Activated T-cell treated with anti-CD3 and anti-CD28 coated beads for 48 hours (primary cell): ENCODE results near the gene EIPR1.

ENCODE experiments used
- DNase-seq: peaks from one replicate; pipeline ENCODE4 v3.0.0-alpha.2; 2020; ENCODE audit warnings: low read depth

Gene EIPR1

GRCh38 chr2:3267869-3268704 is 109.5 kb downstream of the EIPR1 start:
- DNase-seq: no peak

DNA sequence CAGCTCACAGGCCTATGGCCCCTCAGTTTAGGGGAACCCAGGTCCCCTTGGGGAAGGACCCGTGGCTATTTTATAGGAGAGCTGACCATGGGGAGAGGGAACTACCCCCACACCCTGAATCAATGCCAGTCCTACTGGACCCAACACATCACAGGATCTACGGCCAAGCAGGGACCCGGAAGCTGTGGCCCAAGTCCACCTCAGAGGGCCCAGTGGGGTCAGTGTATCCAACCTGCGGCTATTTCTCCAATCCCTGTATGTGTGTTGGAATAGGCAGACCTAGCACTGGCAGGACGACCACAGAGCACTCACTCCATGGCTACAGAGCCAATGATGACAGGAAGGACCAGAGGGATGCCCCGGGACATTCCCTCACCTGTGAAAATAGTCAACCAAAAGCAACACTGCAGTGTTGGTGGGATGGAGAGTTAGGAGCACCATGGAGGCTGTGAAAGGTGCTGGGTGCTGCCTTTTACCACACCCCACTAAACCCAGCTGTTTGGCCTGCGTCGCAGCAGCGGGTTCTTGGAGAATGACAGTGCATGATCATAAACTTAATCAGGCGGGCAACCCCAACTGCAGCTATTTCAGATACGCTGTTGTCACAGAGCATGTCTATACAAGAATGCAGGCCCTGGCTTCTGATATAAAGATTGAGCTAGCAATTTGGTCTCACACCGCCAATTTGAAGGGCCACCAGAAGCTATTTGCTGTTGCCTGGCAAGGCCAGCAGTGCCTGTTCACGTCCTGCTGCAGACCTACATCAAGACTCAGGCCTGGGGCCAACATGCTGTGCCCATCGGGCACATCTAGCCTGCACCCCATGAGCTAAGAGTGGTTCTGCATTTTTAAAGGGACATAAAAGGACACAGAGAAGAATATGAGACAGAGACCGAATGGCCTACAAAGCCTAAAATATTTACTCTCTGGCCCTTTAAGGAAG is 110.4 kb downstream of the EIPR1 start:
- DNase-seq: no peak

- no peak for DNase-seq
Observed at GRCh38 chr2:3265981-3266924, 111.4 kb downstream of the EIPR1 start.

- no peak for DNase-seq
Observed at GRCh38 chr2:3265471-3265870, 112.1 kb downstream of the EIPR1 start.

DNA sequence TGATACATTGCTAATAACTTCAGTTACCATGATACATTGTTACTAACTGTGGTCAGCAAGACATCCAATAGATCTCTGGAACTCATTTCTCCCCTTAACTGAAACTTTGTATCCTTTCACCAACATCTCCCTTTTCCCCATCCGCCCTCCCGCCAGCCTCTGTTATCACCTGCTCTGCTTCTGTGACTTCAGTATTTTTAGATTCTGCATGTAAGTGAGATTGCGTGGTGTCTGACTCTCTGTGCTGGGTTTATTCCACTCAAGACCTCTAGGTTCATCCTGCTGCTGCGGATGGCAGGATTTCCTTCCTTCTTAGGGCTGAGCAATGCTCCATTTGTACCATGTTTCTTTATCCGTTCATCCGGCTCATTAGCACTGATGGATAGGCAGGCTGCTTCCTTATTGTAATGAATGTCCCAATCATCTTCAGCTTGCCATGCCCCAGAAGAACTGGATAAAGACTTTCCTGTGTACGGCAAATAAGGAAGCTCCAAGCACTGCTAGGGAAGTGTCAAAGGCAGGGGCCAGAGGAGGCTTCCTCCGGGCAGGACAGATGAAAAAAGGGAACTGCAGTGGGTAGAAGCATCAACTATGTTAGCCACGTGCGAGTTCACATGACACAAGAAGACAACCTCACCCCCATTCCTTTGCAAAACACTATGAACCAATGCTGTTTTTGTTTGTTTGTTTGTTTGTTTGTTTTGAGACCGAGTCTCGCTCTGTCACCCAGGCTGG is 113.4 kb downstream of the EIPR1 start:
- no peak for DNase-seq

DNA sequence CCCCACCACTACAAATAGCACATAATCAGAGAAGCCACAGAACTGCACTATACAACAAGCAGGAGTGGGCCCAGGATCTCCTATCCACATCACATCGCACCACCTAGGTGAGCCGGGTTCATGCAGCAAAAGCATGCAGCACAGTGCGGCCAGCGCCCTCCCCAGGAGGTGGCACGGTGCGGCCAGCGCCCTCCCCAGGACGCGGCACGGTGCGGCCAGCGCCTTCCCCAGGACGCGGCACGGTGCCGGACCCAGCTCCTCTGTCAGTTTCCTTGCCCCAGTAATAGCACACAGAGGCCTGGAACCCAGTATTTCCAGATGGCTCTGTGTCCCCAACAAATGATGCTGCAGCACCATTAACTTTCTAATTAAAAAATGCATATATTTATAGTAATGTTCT is 114.1 kb downstream of the EIPR1 start:
- DNase-seq: no peak

DNA sequence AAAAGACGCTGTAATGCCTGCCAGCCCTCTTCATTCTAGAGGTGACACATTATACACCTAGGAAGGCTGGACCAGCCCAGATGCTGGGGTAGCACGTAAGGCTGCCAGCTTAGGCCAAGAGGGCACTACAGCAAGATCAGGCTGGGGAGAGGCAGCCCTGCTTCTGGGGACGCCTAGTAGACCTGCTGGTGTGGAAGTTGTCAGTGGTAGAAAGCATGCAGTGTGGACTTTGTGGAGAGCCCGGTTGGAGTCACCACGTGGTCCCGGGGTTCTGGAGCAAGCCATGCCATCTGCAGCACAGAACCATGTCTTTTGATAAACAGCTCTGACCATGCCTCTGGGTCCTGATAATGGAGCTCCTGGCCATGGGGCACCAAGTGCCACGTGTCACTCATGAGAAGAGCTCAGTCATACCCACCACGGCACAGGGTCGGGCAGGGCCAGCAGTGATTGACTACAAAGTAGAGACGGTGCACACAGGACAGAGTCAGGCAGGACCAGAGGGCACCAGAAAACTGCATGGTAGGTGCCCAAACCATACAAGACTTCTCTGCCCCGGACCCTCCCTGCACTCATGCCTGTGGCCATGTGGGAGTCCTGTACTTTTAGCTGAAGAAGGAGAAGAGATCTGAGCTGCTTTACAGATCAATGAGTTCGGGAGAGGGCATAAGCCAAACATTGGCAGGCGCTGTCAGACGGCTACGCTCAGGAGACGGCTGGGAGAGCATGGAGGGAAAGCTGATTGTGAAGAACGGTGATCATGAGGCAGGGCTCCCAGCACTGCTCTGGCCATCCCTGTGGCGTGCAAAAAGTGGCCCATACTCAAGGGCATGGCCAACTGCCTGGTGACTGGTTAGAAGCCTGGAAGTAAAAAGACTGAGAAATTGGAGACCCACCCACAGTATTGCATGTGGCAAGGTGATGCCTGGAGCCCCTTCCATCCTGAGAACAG is 114.9 kb downstream of the EIPR1 start:
- DNase-seq: no peak

GRCh38 chr2:3261511-3261910 is 116.1 kb downstream of the EIPR1 start:
- DNase-seq: no peak

GRCh38 chr2:3260959-3261358 is 116.7 kb downstream of the EIPR1 start:
- no peak for DNase-seq

DNA sequence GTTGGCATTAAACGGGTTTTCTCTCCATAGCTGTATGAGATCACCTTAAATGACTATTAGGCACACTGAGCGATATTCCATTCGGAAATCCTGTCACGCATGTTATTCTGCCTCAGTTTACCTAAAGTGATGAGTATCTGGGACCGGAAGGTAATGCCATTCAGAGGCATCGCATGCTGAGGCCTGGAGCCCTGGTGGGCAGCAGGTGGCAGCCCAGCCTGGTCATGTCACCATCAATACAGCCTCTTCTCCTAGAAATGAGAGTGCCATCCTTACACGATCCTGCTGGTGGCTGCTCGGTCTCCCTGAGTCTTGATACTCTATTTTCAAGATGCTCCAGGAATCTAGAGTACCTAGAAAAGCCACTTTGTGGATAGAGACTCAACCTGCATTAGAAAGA is 119.8 kb downstream of the EIPR1 start:
- no peak for DNase-seq

DNA sequence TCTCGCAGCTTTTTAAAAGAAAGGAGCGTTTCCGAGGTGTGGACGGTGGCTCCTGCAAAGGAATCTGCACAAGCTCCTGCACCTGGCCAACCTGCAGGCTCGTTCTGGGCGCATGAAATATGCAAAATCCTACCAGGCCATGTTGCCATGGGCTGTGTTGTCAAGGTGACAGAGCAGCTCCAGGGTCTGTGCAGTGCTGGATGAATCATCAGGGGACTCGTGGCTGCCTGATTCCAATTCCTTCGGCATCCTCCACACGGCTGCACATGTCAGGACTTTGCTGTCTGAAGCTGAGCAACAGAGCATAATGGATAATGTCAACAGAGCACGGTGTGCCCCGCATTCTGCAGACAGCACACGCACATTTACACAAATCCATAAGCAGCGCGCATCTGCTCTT is 120.5 kb downstream of the EIPR1 start:
- DNase-seq: no peak

- DNase-seq: no peak
Observed at GRCh38 chr2:3256605-3257004, 121.0 kb downstream of the EIPR1 start.

GRCh38 chr2:3256157-3256556 is 121.5 kb downstream of the EIPR1 start:
- no peak for DNase-seq

DNA sequence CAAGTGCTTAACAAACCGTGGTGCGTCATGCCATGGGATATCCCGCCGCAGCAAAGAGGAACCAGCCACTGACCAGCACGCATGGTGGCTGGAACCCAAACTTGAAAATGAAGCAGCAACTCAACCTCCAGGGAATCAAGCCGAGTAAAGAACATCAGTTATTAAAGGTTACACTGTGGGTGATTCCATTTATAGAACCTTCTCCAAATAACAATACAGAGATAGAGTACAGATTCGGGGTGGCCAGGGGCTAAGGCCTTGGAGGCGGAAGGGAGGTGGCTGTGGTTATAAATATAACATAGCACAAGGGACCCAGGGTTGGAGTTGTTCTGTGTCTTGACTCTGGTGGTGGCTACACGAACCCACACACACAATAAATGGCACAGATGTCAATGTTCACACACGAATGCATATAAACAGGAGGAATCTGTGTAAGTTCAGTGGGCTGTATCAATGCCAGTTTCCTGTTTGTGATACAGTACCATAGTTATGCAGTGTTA is 123.1 kb downstream of the EIPR1 start:
- DNase-seq: no peak

DNA sequence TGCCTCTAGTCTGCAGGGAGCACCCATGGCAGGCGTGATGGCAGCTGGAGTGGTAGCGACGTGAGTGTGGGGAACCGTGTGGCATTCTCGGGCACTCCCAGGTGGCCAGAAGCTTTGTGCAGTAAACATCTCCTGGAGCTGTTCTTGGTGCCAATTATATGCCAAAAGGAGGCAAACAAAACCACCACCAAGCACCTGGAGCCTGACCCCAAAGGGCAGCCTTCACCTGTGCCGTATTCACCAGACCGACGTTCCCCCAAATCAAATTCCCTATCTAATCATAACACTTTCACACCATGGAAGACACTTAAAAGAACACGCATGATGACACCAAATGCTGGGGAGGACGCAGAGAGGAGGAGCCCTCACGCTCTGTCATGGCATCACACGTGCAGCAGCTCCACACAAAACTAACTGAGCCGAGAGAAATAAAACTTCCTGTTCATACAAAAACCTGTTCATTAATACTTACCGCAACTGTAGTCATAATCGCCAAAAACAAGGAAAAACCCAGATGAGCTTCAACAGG is 123.6 kb downstream of the EIPR1 start:
- no peak for DNase-seq

DNA sequence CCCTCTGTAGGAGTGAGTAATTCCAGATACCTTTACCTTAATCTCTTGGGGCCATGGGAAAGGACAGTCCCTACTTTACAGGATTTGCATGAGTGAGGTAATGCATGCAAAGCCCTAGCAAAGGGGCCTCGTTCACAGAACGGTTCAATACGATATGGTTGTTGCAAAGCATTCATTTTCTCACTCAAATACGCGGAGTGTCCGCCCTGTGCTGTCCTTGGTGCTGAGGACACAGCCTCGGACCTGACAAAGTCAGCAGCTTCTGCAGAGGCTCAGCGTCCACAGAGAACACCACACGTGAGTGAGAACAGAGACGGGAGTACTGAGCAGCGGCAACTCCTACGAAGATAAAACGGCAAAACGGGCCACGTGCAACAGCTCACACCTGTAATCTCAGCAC is 125.7 kb downstream of the EIPR1 start:
- no peak for DNase-seq

GRCh38 chr2:3249476-3249962 is 128.1 kb downstream of the EIPR1 start:
- DNase-seq: no peak

DNA sequence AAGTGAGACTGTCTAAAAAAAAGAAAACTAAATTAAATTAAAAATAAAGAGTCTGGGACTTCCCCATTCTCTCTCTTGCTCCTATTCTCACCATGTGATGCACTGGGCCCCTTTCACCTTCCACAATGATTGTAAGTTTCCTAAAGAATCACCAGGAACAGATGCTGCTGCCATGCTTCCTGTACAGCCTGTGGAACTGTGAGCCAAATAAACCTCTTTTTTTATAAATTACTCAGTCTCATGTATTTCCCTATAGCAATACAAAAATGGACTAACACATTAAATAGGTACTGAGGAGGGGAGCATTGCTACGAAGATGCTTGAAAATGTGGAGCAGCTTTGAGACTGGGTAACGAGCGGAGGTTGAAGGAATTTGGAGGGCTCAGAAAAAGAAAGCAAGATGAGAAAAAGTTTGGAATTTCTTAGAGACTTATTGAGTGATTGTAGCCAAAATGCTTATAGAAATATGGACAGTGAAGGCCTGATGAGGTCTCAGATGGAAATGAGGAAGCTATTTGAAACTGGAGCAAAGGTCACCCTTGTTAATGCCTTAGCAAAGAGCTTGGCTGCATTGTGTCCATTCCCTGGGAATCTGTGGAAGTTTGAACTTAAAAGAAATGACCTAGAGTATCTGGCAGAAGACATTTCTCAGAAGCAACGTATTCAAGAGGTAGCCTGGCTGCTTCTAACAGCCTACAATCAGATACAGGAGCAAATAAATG is 128.7 kb downstream of the EIPR1 start:
- DNase-seq: no peak
